GM12865 (cell line): ENCODE measurements around the gene GZMB.
"Not testable (repeated sequence)": the region's sequence is repeated elsewhere in the genome, so short reads cannot be mapped to it uniquely, and the experiment has no call there.

ENCODE experiments used
- DNase-seq: peaks from one replicate; pipeline ENCODE4 v3.0.0; 2010; ENCODE audit warnings: low read depth
- H3K4me3 ChIP-seq: 2 replicates; pipeline ENCODE4 v1.5.1; 2011; ENCODE audit warnings: mild to moderate bottlenecking, low read depth, low read length, control low read depth
- TF ChIP-seq, protein P1 (sequence below): IDR thresholded peaks from 2 replicates; pipeline ENCODE4 v1.5.1; 2011; ENCODE audit warnings: low read length, control low read depth, low read depth, inconsistent platforms; ENCODE audit not compliant: insufficient read depth; ENCODE audit errors: missing control alignments

The GZMB gene

DNA sequence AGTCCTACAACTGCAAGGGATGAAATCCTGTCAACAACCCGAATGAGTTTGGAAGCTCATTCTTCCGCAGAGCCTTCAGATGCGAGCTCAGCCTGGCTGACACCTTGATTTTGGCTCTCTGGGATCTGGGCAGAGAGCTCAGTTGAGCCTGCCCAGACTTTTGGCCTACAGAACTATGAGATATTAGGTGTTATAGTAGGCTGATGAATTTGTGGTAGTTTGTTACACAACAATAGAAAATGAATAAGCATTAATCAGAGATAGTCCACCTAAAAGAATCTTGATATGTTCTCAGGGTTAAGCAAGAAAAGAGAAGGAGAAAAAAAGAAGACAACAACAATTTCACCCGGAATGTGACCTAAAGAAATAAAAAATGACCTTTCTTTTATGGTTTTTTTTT is 30.4 kb upstream of the GZMB start:
- DNase-seq, result no peak
- no peak overlapping the region for H3K4me3 ChIP-seq

DNA sequence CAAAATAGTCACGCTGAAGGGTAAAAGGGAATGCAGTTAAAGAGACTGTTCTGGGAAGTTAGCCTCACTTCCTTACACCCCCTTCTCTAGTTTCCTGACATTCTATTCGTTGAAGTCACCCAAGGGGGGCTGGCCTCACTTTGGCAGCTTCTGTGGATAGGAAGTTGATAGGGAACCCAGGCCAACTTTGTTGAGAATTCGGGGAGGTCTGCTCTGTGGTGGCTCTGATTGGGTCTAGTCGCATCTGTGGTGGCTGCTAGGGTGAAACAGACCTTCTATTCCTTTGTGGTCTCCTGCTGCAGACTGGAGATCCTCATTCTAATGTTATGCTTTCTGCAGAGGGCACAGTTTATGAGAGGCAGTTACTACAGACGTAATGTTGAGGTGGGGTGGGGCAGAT is 28.8 kb upstream of the GZMB start:
- DNase-seq, result no peak
- TF ChIP-seq, protein P1, sequence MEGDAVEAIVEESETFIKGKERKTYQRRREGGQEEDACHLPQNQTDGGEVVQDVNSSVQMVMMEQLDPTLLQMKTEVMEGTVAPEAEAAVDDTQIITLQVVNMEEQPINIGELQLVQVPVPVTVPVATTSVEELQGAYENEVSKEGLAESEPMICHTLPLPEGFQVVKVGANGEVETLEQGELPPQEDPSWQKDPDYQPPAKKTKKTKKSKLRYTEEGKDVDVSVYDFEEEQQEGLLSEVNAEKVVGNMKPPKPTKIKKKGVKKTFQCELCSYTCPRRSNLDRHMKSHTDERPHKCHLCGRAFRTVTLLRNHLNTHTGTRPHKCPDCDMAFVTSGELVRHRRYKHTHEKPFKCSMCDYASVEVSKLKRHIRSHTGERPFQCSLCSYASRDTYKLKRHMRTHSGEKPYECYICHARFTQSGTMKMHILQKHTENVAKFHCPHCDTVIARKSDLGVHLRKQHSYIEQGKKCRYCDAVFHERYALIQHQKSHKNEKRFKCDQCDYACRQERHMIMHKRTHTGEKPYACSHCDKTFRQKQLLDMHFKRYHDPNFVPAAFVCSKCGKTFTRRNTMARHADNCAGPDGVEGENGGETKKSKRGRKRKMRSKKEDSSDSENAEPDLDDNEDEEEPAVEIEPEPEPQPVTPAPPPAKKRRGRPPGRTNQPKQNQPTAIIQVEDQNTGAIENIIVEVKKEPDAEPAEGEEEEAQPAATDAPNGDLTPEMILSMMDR, result no peak

More for the DNA sequence above, 30.4 kb upstream of the GZMB start:
- TF ChIP-seq, protein P1, result no peak

DNA sequence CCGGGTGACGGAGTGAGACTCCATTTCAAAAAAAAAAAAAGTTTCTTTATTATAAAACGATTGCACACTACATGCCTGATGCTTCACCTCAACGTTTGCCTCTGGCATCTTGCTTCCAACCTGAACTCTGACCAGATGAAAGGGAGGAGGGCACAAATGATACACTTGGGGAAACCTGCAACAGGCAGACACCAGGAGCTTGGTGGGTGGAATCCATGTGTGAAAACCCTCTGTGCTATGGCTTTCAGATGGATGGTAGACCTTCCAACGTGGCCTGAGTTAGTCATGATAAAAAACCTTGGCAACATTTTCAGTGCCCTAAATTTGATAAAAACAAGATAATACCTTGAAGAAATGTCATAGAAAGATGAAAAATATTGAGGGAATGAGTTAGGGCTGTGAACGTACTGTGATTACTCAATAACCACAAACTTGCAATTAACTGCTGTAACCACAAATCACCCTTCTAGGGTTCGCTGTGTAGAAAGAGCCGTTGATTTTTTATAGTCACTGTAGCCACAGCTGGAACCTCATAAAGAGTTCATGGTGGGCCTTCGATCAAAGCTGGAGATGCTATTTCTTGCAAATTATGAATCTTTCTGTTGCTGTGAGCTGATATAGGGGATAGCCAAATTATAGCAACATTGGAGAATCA is 26.1 kb upstream of the GZMB start:
- H3K4me3 ChIP-seq, result no peak overlapping the region
- DNase-seq, result no peak
- TF ChIP-seq, protein P1, result no peak

More for the DNA sequence above, 28.8 kb upstream of the GZMB start:
- no peak overlapping the region for H3K4me3 ChIP-seq

DNA sequence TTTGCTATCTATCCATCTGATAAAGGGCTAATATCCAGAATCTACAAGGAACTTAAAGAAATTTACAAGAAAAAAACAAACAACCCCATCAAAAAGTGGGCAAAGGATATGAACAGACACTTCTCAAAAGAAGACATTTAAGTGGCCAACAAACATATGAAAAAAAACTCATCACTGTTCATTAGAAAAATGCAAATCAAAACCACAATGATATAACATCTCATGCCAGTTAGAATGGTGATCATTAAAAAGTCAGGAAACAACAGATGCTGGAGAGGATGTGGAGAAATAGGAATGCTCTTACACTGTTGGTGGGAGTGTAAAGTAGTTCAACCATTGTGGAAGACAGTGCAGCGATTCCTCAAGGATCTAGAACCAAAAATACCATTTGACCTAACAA is 14.4 kb upstream of the GZMB start:
- DNase-seq, H3K4me3 ChIP-seq: not testable (repeated sequence)

DNA sequence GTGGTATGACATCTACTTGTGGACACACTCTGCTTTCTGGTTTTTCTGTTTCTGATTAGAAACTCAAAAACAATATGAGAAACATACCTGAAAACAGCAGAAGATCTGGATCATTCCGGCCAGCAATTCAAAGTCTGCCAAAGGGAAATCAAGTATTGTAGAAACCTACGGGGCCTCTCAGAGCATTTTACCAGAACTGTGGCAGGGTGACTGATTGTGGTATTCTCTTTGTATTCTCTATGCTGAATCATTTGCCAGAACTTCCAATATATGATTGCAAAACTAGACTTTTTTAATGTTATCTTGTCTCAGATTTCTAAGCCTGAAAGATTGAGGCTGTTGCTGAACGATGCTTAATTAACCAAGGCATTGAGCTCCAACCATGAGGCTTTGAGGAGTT is 5.9 kb upstream of the GZMB start:
- H3K4me3 ChIP-seq, result no peak overlapping the region
- no peak for DNase-seq
- TF ChIP-seq, protein P1, result no peak

DNA sequence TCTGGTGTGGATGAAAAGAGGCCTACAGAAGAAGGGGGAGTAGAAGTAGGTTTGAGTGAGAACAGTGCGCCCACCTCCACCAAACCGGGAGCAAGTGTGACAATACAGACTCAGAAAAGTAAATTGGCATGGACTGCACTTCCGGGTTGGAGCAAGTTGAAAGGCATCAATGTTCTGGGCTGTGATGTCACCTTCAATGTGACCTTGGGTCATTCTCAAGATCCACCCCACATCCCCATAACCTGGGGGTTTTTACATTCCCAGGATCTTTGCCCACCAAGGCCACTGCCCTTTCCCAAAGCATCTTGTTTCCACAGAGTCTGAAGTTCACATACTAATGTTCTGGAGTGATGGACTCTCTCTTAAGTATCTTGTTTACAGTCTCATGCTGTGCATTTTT is 5.3 kb upstream of the GZMB start:
- no peak for DNase-seq
- H3K4me3 ChIP-seq, result no peak overlapping the region
- TF ChIP-seq, protein P1, result no peak

DNA sequence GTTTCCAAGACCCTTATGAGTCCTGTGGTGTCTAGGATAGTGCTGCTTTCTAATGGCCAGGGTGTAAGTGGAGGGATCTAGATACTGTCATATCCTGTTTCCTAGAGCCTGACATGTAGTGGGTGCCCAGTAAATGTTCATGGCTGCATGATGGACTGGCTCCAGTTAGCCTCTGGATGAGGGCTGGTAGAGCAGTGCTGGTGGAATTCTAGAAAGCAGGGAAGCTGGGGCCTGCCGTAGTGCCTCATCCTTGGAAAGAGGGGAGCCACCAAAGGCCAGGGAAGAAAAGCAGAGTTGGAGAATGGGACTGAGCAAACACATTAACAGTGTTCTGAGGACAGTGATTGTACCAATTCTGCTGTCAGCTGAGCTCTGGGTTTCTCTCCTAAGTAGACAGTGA is 637 bp downstream of the GZMB start:
- TF ChIP-seq, protein P1, result no peak
- DNase-seq, result no peak
- no peak overlapping the region for H3K4me3 ChIP-seq
